ENCODE data around the gene BLOC1S3.

Gene BLOC1S3

DNA sequence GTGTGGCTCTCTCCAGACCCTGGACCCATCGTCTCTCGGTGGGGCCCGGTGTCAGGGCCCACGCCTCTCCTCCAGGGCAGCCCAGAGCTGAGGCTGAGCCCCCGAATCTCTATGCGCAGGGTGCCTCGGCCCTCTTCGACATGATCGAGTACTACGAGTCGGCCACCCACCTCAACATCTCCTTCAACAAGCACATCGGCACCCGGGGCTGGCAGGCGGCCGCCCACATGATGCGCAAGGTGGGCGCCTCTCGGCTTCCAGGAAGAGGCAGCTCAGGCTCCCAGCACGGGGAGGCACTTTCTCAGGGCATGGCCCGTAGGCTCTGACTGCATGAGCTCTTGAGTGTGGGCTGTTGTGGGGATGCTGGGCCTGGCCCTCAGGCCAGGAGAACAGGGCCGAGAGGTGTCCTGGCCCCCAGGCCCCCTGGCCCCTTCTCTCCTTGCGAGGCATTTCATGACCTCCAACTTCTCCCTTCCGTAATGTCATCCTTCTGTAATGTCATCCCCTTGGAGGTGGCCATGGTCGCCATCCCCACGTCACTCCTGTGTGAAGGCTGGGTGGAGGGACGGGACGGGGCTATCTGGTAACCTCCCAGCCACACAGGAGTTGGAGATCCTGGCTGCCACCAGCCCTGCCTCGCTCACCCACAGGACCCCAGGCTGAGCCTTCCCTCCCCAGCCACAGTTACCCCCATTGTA lies 37.2 kb upstream of the BLOC1S3 start:
- TF ChIP-seq TOX (CRISPR knock-in tag; IDR thresholded peaks at IDR 0.05; ENCODE audit: borderline replicate concordance) (no peak), ZFP30 (CRISPR knock-in tag; IDR thresholded peaks at IDR 0.05) (no peak), RARB (CRISPR knock-in tag; IDR thresholded peaks at IDR 0.05) (no peak), ZNF8 (CRISPR knock-in tag; IDR thresholded peaks at IDR 0.05) (no peak), ARNTL (CRISPR knock-in tag; IDR thresholded peaks at IDR 0.05; ENCODE audit: borderline replicate concordance, low read depth) (no peak), OSR1 (CRISPR knock-in tag; IDR thresholded peaks at IDR 0.05) (no peak), ESRRG (CRISPR knock-in tag; IDR thresholded peaks at IDR 0.05) (no peak)
- TF ChIP-seq, protein P1, sequence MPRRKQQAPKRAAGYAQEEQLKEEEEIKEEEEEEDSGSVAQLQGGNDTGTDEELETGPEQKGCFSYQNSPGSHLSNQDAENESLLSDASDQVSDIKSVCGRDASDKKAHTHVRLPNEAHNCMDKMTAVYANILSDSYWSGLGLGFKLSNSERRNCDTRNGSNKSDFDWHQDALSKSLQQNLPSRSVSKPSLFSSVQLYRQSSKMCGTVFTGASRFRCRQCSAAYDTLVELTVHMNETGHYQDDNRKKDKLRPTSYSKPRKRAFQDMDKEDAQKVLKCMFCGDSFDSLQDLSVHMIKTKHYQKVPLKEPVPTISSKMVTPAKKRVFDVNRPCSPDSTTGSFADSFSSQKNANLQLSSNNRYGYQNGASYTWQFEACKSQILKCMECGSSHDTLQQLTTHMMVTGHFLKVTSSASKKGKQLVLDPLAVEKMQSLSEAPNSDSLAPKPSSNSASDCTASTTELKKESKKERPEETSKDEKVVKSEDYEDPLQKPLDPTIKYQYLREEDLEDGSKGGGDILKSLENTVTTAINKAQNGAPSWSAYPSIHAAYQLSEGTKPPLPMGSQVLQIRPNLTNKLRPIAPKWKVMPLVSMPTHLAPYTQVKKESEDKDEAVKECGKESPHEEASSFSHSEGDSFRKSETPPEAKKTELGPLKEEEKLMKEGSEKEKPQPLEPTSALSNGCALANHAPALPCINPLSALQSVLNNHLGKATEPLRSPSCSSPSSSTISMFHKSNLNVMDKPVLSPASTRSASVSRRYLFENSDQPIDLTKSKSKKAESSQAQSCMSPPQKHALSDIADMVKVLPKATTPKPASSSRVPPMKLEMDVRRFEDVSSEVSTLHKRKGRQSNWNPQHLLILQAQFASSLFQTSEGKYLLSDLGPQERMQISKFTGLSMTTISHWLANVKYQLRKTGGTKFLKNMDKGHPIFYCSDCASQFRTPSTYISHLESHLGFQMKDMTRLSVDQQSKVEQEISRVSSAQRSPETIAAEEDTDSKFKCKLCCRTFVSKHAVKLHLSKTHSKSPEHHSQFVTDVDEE (CRISPR knock-in tag; IDR thresholded peaks at IDR 0.05): no peak
- no peak for ATAC-seq

DNA sequence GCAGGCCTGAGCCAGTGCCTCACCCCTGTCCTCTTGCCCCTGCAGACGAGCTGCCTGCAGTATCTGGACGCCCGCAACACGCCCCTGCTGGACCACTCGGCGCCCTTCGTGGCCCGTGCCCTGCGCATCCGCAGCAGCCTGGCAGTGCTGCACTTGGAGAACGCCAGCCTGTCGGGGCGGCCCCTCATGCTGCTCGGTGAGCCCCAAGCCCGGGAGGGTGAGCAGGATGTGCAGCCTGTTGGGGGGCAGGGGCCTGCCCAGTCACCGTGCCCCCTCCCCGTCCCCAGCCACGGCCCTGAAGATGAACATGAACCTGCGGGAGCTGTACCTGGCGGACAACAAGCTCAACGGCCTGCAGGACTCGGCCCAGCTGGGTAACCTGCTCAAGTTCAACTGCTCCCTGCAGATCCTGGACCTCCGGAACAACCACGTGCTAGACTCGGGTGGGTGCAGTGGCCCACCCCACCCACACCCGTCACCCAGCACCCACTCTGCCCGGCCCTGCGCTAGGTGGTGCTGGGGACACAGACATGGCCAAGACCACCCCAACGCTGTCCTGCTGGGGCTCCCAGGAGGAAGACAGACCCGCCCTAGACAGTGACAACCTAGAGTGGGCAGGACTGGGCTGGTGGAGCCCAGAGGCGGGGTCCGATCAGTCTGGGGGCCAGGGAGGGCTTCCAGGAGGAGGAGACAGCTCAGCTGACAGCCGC lies 36.4 kb upstream of the BLOC1S3 start:
- ATAC-seq: no peak
- TF ChIP-seq OSR1 (CRISPR knock-in tag; IDR thresholded peaks at IDR 0.05) (no peak), BACH2 (CRISPR knock-in tag; IDR thresholded peaks at IDR 0.05; ENCODE audit: borderline replicate concordance) (no peak), ZFP3 (CRISPR knock-in tag; IDR thresholded peaks at IDR 0.05) (no peak), RARB (CRISPR knock-in tag; IDR thresholded peaks at IDR 0.05) (no peak), TOX (CRISPR knock-in tag; IDR thresholded peaks at IDR 0.05; ENCODE audit: borderline replicate concordance) (no peak), ZNF565 (CRISPR knock-in tag; conservative IDR thresholded peaks at IDR 0.05; ENCODE audit: low read depth) (no peak), CSDC2 (CRISPR knock-in tag; IDR thresholded peaks at IDR 0.05) (no peak), ZNF8 (CRISPR knock-in tag; IDR thresholded peaks at IDR 0.05) (no peak), ZFP30 (CRISPR knock-in tag; IDR thresholded peaks at IDR 0.05) (no peak), ISL1 (CRISPR knock-in tag; IDR thresholded peaks at IDR 0.05) (no peak), SNAI2 (CRISPR knock-in tag; IDR thresholded peaks at IDR 0.05) (no peak), ZC3H10 (CRISPR knock-in tag; IDR thresholded peaks at IDR 0.05) (no peak), GLIS3 (CRISPR knock-in tag; IDR thresholded peaks at IDR 0.05) (no peak), ESRRG (CRISPR knock-in tag; IDR thresholded peaks at IDR 0.05) (no peak), TCF4 (CRISPR knock-in tag; IDR thresholded peaks at IDR 0.05; ENCODE audit: borderline replicate concordance) (no peak), PPARA (CRISPR knock-in tag; IDR thresholded peaks at IDR 0.05; ENCODE audit: borderline replicate concordance) (no peak)
- TF ChIP-seq, protein P2, sequence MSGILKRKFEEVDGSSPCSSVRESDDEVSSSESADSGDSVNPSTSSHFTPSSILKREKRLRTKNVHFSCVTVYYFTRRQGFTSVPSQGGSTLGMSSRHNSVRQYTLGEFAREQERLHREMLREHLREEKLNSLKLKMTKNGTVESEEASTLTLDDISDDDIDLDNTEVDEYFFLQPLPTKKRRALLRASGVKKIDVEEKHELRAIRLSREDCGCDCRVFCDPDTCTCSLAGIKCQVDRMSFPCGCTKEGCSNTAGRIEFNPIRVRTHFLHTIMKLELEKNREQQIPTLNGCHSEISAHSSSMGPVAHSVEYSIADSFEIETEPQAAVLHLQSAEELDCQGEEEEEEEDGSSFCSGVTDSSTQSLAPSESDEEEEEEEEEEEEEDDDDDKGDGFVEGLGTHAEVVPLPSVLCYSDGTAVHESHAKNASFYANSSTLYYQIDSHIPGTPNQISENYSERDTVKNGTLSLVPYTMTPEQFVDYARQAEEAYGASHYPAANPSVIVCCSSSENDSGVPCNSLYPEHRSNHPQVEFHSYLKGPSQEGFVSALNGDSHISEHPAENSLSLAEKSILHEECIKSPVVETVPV (CRISPR knock-in tag; IDR thresholded peaks at IDR 0.05): no peak
- TF ChIP-seq, protein P1 (CRISPR knock-in tag; IDR thresholded peaks at IDR 0.05): no peak
- TF ChIP-seq, protein P3, sequence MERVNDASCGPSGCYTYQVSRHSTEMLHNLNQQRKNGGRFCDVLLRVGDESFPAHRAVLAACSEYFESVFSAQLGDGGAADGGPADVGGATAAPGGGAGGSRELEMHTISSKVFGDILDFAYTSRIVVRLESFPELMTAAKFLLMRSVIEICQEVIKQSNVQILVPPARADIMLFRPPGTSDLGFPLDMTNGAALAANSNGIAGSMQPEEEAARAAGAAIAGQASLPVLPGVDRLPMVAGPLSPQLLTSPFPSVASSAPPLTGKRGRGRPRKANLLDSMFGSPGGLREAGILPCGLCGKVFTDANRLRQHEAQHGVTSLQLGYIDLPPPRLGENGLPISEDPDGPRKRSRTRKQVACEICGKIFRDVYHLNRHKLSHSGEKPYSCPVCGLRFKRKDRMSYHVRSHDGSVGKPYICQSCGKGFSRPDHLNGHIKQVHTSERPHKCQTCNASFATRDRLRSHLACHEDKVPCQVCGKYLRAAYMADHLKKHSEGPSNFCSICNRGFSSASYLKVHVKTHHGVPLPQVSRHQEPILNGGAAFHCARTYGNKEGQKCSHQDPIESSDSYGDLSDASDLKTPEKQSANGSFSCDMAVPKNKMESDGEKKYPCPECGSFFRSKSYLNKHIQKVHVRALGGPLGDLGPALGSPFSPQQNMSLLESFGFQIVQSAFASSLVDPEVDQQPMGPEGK (CRISPR knock-in tag; IDR thresholded peaks at IDR 0.05; ENCODE audit: borderline replicate concordance): no peak
- TF ChIP-seq, protein P4, sequence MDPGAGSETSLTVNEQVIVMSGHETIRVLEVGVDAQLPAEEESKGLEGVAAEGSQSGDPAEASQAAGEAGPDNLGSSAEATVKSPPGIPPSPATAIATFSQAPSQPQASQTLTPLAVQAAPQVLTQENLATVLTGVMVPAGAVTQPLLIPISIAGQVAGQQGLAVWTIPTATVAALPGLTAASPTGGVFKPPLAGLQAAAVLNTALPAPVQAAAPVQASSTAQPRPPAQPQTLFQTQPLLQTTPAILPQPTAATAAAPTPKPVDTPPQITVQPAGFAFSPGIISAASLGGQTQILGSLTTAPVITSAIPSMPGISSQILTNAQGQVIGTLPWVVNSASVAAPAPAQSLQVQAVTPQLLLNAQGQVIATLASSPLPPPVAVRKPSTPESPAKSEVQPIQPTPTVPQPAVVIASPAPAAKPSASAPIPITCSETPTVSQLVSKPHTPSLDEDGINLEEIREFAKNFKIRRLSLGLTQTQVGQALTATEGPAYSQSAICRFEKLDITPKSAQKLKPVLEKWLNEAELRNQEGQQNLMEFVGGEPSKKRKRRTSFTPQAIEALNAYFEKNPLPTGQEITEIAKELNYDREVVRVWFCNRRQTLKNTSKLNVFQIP (CRISPR knock-in tag; IDR thresholded peaks at IDR 0.05; ENCODE audit: borderline replicate concordance, low read depth): no peak
